ENCODE data around the gene NOL11. TPM values are rescaled to one million over a fixed set of nuclear protein-coding genes. Genes with fewer than 3 reads are reported as not detected.

The NOL11 gene
- total and polyA plus RNA-seq, 2 of the 4 experiments (the other 2 are of a cell fraction), result 26.2 to 58.3 TPM

GRCh38 chr17:67754001-67754400 lies 36.3 kb downstream of the NOL11 start:
- no peak overlapping the region for H2BK15ac ChIP-seq (ENCODE audit: low read depth, low read length)
- H2BK5ac ChIP-seq (ENCODE audit: low read depth, low read length, poor library complexity, severe bottlenecking), result no peak overlapping the region
- no peaks in the 10 kb centered on the region for H3K79me1 ChIP-seq (ENCODE audit: low read depth in 1 of 2, low read length in 2 of 2)
- H4K8ac ChIP-seq (ENCODE audit: low read depth in 2 of 2, low read length in 2 of 2), result no peak overlapping the region
- ATAC-seq (ENCODE audit: low read depth) (no peak), DNase-seq (no peak)
- CTCF ChIA-PET, result no interaction called here
- in situ Hi-C loops (cut with MboI; ENCODE audit: low sequenced_read_pairs), result no loop called here
- no peak overlapping the region for H3K27ac ChIP-seq (ENCODE audit: insufficient read depth, low read length)
- no peak overlapping the region for H3K14ac ChIP-seq (replicated peaks; ENCODE audit: low read depth, low read length)
- no peak overlapping the region for H4K91ac ChIP-seq (ENCODE audit: insufficient read depth, low read depth, low read length)
- H2BK20ac ChIP-seq (ENCODE audit: low read depth, low read length), result no peak overlapping the region
- no peak overlapping the region for H3K23ac ChIP-seq (ENCODE audit: low read depth, low read length)
- H2AK5ac ChIP-seq (ENCODE audit: low read depth, low read length), result no peak overlapping the region
- BruUV-seq (replicated peaks), result no TSS peak
- H2BK120ac ChIP-seq (ENCODE audit: low read depth, low read length), result no peak overlapping the region
- H3K4me1 ChIP-seq (ENCODE audit: control insufficient read depth, insufficient read depth, low read length), result no peaks in the 10 kb centered on the region
- no peak overlapping the region for H3K4ac ChIP-seq (ENCODE audit: low read depth, low read length)
- H3K9ac ChIP-seq (ENCODE audit: low read depth, low read length), result no peak overlapping the region
- no peaks in the 10 kb centered on the region for H3K9me3 ChIP-seq (ENCODE audit: control insufficient read depth, insufficient read depth, low read length)
- no peak overlapping the region for H3K4me3 ChIP-seq (ENCODE audit: insufficient read depth, low read depth, low read length)
- POLR2A ChIA-PET (ENCODE audit: unreplicated experiment), result no interaction called here
- peaks cover 15% of the 10 kb centered on the region for H3K36me3 ChIP-seq (ENCODE audit: control insufficient read depth, insufficient read depth, low read length)
- no peak overlapping the region for H4K5ac ChIP-seq (ENCODE audit: low read depth, low read length)
- H3K56ac ChIP-seq (ENCODE audit: extremely low read depth, insufficient read depth, low read length), result no peak overlapping the region
- dilution Hi-C loops (cut with HindIII; ENCODE audit: low sequenced_read_pairs, unreplicated experiment), result no loop called here
- 0 out of 2 replicates have a peak, but pooled peaks cover 3% of the 10 kb centered on the region for H3K9me1 ChIP-seq (ENCODE audit: insufficient read depth, low read length)
- intact Hi-C loops (cut with micrococcal nuclease), result no loop called here
- H2AK9ac ChIP-seq (replicated peaks; ENCODE audit: low read depth, low read length, poor library complexity), result no peak overlapping the region
- no CpG with 5 or more reads among the region's 5 CpGs for WGBS, 2 experiments (ENCODE audit: extremely low coverage in 2 of 2, insufficient read length in 1 of 2)
- H2AFZ ChIP-seq (replicated peaks; ENCODE audit: low read length, poor library complexity), result no peak overlapping the region
- no peaks in the 10 kb centered on the region for H3K27me3 ChIP-seq (ENCODE audit: control insufficient read depth, insufficient read depth, low read length)
- no peak for TF ChIP-seq MXI1 (IDR thresholded peaks at IDR 0.05; ENCODE audit: borderline replicate concordance, low read depth, low read length)
- no peak for TF ChIP-seq ELK1 (IDR thresholded peaks at IDR 0.05; ENCODE audit: borderline replicate concordance, low read depth, low read length)
- no peak for TF ChIP-seq FOS (IDR thresholded peaks at IDR 0.05; ENCODE audit: low read depth, low read length)
- TF ChIP-seq MAZ (IDR thresholded peaks at IDR 0.05; ENCODE audit: borderline replicate concordance, low read depth, low read length), result no peak
- TF ChIP-seq CTCF (conservative IDR thresholded peaks at IDR 0.05; ENCODE audit: low read depth, low read length), result no peak
- no peak for TF ChIP-seq MAFK (IDR thresholded peaks at IDR 0.05; ENCODE audit: low read depth, low read length)
- TF ChIP-seq CEBPB (IDR thresholded peaks at IDR 0.05; ENCODE audit: low read depth, low read length), result no peak
- TF ChIP-seq NFE2L2 (IDR thresholded peaks at IDR 0.05; ENCODE audit: low read depth, low read length), result no peak
- TF ChIP-seq CHD1 (IDR thresholded peaks at IDR 0.05; ENCODE audit: low read depth, low read length), result no peak
- no peak for TF ChIP-seq BHLHE40 (IDR thresholded peaks at IDR 0.05; ENCODE audit: low read depth, low read length)
- TF ChIP-seq RCOR1 (IDR thresholded peaks at IDR 0.05; ENCODE audit: insufficient replicate concordance, low read length), result no peak
- no peak for TF ChIP-seq RAD21 (IDR thresholded peaks at IDR 0.05; ENCODE audit: low read length)
- TF ChIP-seq RFX5 (IDR thresholded peaks at IDR 0.05; ENCODE audit: low read depth, low read length), result no peak
- no peak for TF ChIP-seq USF2 (IDR thresholded peaks at IDR 0.05; ENCODE audit: low read depth, low read length)
- no peak for TF ChIP-seq SMC3 (IDR thresholded peaks at IDR 0.05; ENCODE audit: low read depth, low read length)
- no peak for TF ChIP-seq POLR2A (IDR thresholded peaks at IDR 0.05; ENCODE audit: low read depth, low read length)
- H3K4me2 ChIP-seq (ENCODE audit: low read depth, low read length), result no peak overlapping the region
- no peak overlapping the region for H3K18ac ChIP-seq (ENCODE audit: low read depth, low read length)
- no peaks in the 10 kb centered on the region for H4K20me1 ChIP-seq (ENCODE audit: insufficient read depth, low read length)
